OCI-LY7 (cell line): ENCODE measurements around the gene GPS1. TPM values are rescaled to one million over a fixed set of nuclear protein-coding genes. Genes with fewer than 3 reads are reported as not detected.

Experiments
- BruUV-seq: library from RNA; stranded (reverse); fragments of 400-500 nt; replicated peaks from 2 replicates; lab custom pipeline; 2021; lab: Mats Ljungman, UMichigan
- CTCF ChIA-PET: fragments of 300-600 bp; sonication (Branson Sonifier 250); formaldehyde crosslinking; loops from one replicate; lab custom pipeline; 2022; ENCODE audit warnings: antibody characterized with exemption; ENCODE audit not compliant: unreplicated experiment; lab: Charles Lee
- POLR2A ChIA-PET: fragments of 300-600 bp; sonication (Branson Sonifier 250); formaldehyde crosslinking; loops from one replicate; lab custom pipeline; 2022; ENCODE audit warnings: antibody characterized with exemption; lab: Charles Lee
- DNase-seq: peaks from one replicate; pipeline ENCODE4 v3.0.0-alpha.2; 2015; ENCODE audit warnings: low spot score
- H2AFZ ChIP-seq: fragments of 200-600 bp; sonication (generic), shearing (Covaris generic); 2 replicates; pipeline ENCODE4 v1.6.1; 2014; ENCODE audit warnings: mild to moderate bottlenecking, antibody characterized with exemption, low read length, moderate library complexity
- H3K27ac ChIP-seq: fragments of 200-600 bp; sonication (generic); 2 replicates; pipeline ENCODE4 v1.5.1; 2014; ENCODE audit warnings: mixed run types, low read depth, mild to moderate bottlenecking, moderate library complexity, low read length, inconsistent platforms; ENCODE audit not compliant: poor library complexity, severe bottlenecking
- H3K36me3 ChIP-seq: fragments of 200-600 bp; sonication (generic); 2 replicates; pipeline ENCODE4 v1.6.1; 2014; ENCODE audit warnings: mild to moderate bottlenecking, antibody characterized with exemption, low read length, moderate library complexity, mixed read lengths; ENCODE audit not compliant: insufficient read depth
- H3K4me1 ChIP-seq: fragments of 200-600 bp; sonication (generic); 2 replicates; pipeline ENCODE4 v1.5.1; 2014; ENCODE audit warnings: mild to moderate bottlenecking, low read length; ENCODE audit not compliant: insufficient read depth, poor library complexity, severe bottlenecking
- H3K4me2 ChIP-seq: fragments of 200-600 bp; sonication (generic); 2 replicates; pipeline ENCODE4 v1.6.1; 2014; ENCODE audit warnings: mild to moderate bottlenecking, low read length
- H3K4me3 ChIP-seq: fragments of 200-600 bp; sonication (generic); 2 replicates; pipeline ENCODE4 v1.5.1; 2014; ENCODE audit warnings: mild to moderate bottlenecking, low read depth, low read length; ENCODE audit not compliant: poor library complexity, severe bottlenecking
- H3K79me2 ChIP-seq: fragments of 200-600 bp; sonication (generic); 2 replicates; pipeline ENCODE4 v1.6.1; 2016; ENCODE audit warnings: low read depth, mild to moderate bottlenecking, low read length, moderate library complexity, mixed read lengths; ENCODE audit not compliant: insufficient read depth
- H3K9me2 ChIP-seq: fragments of 200-600 bp; sonication (generic); 2 replicates; pipeline ENCODE4 v1.6.1; 2016; ENCODE audit warnings: mild to moderate bottlenecking, low read length, mixed read lengths; ENCODE audit not compliant: insufficient read depth
- H3K9me3 ChIP-seq: fragments of 200-600 bp; sonication (generic); 2 replicates; pipeline ENCODE4 v1.6.1; 2014; ENCODE audit warnings: mild to moderate bottlenecking, mixed run types, low read length, mixed read lengths
- H4K20me1 ChIP-seq: fragments of 200-600 bp; sonication (generic); 2 replicates; pipeline ENCODE4 v1.6.1; 2014; ENCODE audit warnings: mild to moderate bottlenecking, antibody characterized with exemption, low read length, moderate library complexity, mixed read lengths; ENCODE audit not compliant: insufficient read depth
- CTCF ChIP-seq: fragments of 200-600 bp; sonication (generic); conservative IDR thresholded peaks from 2 replicates; pipeline ENCODE4 v1.5.1; 2014; ENCODE audit warnings: mild to moderate bottlenecking, antibody characterized with exemption, low read length, moderate library complexity, mixed read lengths
- EZH2phosphoT487 ChIP-seq: fragments of 200-600 bp; sonication (generic); IDR thresholded peaks from 2 replicates; pipeline ENCODE4 v1.6.1; 2018; ENCODE audit warnings: low read depth, borderline replicate concordance, mild to moderate bottlenecking, mixed run types, antibody characterized with exemption, low read length, moderate library complexity, mixed read lengths
- intact Hi-C: fragments of 100-400 bp; cut with micrococcal nuclease; formaldehyde crosslinking; loops from one replicate; pipeline ENCODE4 v1.10.0; 2022; ENCODE audit not compliant: unreplicated experiment
- total RNA-seq, 2 experiments: library from RNA; depleted of rRNA in 1 of 2; stranded (reverse); fragments of >200 nt in 1 of 2; shearing (Covaris generic) in 1 of 2; gene quantifications; 2 replicates each; pipeline ENCODE4 v1.2.3, GENCODE V29; 2014 to 2022

The GPS1 gene
- total RNA-seq, 2 experiments from 2014 or later = 133 to 169 TPM

- Histone ChIP-seq H3K9me2 (no peaks in the 10 kb centered on the region), H3K79me2 (peaks cover 29% of the 10 kb centered on the region), H3K4me1 (peaks cover 59% of the 10 kb centered on the region), H2AFZ (no peak overlapping the region), H3K36me3 (peaks cover 18% of the 10 kb centered on the region), H3K9me3 (no peaks in the 10 kb centered on the region), H3K27ac (peak overlapping the region; percentile 89), H3K4me3 (peak overlapping the region; percentile 87), H3K4me2 (peak overlapping the region; percentile 84), H4K20me1 (peaks cover 14% of the 10 kb centered on the region; the same call in 1 of the 2 replicates)
- ChIA-PET CTCF (no interaction called here), POLR2A (interaction anchor here (0.5 kb wide), 1 partner anchor 59 kb away, joined by 3 read pairs; no protein-coding TSS in a partner anchor)
- intact Hi-C loops = loop anchor here (5.0 kb wide), 1 partner anchor 133 kb away; no protein-coding TSS in a partner anchor
- TF ChIP-seq EZH2phosphoT487 (no peak), CTCF (no peak)
- no TSS peak for BruUV-seq
- no peak for DNase-seq
These were observed 49.0 kb downstream of the GPS1 start for GRCh38 chr17:82100502-82101298.

- TF ChIP-seq CTCF = no peak
- no peak for TF ChIP-seq EZH2phosphoT487
- H2AFZ ChIP-seq = no peak overlapping the region
- peak overlapping the region; percentile 87 for H3K4me3 ChIP-seq
- 0 out of 2 replicates have a peak, but pooled peaks cover 8% of the 10 kb centered on the region for H4K20me1 ChIP-seq
- BruUV-seq = no TSS peak
- CTCF ChIA-PET = no interaction called here
- no peaks in the 10 kb centered on the region for H3K9me2 ChIP-seq
- intact Hi-C loops = loop anchor here (5.0 kb wide), 1 partner anchor 134 kb away; no protein-coding TSS in a partner anchor
- peaks cover 23% of the 10 kb centered on the region for H3K79me2 ChIP-seq
- H3K36me3 ChIP-seq = peaks cover 12% of the 10 kb centered on the region
- POLR2A ChIA-PET = no interaction called here
- H3K4me1 ChIP-seq = peaks cover 59% of the 10 kb centered on the region
- no peaks in the 10 kb centered on the region for H3K9me3 ChIP-seq
- H3K27ac ChIP-seq = peak overlapping the region; percentile 89
- peak; percentile 42 for DNase-seq
- peak overlapping the region; percentile 84 for H3K4me2 ChIP-seq
These were observed 49.6 kb downstream of the GPS1 start for GRCh38 chr17:82101301-82101715.
